ENCODE data around the gene TADA3.

Gene TADA3

GRCh38 chr3:9785602-9786001, 6.7 kb downstream of the TADA3 start:
- no peak for DNase-seq (ENCODE audit: low read depth)
- no peak overlapping the region for H3K4me3 ChIP-seq (ENCODE audit: low read depth, low read length)
- TF ChIP-seq, protein P1, sequence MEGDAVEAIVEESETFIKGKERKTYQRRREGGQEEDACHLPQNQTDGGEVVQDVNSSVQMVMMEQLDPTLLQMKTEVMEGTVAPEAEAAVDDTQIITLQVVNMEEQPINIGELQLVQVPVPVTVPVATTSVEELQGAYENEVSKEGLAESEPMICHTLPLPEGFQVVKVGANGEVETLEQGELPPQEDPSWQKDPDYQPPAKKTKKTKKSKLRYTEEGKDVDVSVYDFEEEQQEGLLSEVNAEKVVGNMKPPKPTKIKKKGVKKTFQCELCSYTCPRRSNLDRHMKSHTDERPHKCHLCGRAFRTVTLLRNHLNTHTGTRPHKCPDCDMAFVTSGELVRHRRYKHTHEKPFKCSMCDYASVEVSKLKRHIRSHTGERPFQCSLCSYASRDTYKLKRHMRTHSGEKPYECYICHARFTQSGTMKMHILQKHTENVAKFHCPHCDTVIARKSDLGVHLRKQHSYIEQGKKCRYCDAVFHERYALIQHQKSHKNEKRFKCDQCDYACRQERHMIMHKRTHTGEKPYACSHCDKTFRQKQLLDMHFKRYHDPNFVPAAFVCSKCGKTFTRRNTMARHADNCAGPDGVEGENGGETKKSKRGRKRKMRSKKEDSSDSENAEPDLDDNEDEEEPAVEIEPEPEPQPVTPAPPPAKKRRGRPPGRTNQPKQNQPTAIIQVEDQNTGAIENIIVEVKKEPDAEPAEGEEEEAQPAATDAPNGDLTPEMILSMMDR (IDR thresholded peaks at IDR 0.05; ENCODE audit: insufficient read depth, low read depth, low read length, missing control alignments): no peak

GRCh38 chr3:9784965-9785364, 7.3 kb downstream of the TADA3 start:
- TF ChIP-seq, protein P1 (IDR thresholded peaks at IDR 0.05; ENCODE audit: insufficient read depth, low read depth, low read length, missing control alignments): no peak
- H3K4me3 ChIP-seq (ENCODE audit: low read depth, low read length): no peak overlapping the region
- no peak for DNase-seq (ENCODE audit: low read depth)

DNA sequence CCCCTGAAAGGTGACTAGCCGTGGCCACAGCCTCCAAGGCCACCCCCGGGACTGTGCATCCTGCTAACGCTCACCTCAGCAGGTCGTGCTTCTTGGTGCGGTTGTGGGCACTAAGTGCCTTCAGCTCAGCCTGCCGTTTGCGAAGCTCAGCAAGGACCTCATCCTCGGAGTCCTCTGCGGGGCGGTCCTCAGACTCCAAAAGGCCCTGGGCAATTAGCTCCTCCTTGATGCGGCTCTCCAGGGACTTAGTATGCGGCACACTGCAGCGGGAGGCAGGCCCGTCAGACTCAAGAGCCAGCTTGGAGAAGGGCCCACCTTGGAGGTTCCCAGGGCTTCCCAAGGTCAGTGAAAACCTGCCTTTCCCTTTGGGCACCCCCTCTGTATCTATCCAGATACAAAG, 8.3 kb downstream of the TADA3 start:
- TF ChIP-seq, protein P1 (IDR thresholded peaks at IDR 0.05; ENCODE audit: insufficient read depth, low read depth, low read length, missing control alignments): no peak
- H3K4me3 ChIP-seq (ENCODE audit: low read depth, low read length): no peak overlapping the region
- DNase-seq (ENCODE audit: low read depth): no peak

DNA sequence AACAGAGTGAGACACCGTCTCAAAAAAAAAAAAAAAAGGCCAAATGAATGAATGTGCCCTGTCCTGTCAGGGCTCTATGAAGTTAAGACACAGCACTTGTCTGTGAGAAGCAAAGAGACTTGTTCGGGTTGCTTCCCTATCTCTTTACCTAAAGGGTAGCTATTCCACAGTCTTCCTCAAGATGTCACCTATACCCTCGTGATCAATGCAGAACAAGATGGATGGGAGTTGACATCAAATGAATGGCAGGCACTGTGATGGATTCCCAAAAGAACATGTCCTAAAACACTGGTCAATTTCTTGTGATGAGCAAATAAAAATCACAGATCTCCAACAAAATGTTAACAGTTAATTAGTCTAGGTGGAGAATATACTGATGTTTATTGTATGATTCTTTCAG, 9.5 kb downstream of the TADA3 start:
- no peak for DNase-seq (ENCODE audit: low read depth)
- no peak overlapping the region for H3K4me3 ChIP-seq (ENCODE audit: low read depth, low read length)
- TF ChIP-seq, protein P1 (IDR thresholded peaks at IDR 0.05; ENCODE audit: insufficient read depth, low read depth, low read length, missing control alignments): peak; percentile 14

- no peak overlapping the region for H3K4me3 ChIP-seq (ENCODE audit: low read depth, low read length)
- DNase-seq (ENCODE audit: low read depth): no peak
- TF ChIP-seq, protein P1 (IDR thresholded peaks at IDR 0.05; ENCODE audit: insufficient read depth, low read depth, low read length, missing control alignments): no peak
These were observed 10.2 kb downstream of the TADA3 start for GRCh38 chr3:9781978-9782603.

DNA sequence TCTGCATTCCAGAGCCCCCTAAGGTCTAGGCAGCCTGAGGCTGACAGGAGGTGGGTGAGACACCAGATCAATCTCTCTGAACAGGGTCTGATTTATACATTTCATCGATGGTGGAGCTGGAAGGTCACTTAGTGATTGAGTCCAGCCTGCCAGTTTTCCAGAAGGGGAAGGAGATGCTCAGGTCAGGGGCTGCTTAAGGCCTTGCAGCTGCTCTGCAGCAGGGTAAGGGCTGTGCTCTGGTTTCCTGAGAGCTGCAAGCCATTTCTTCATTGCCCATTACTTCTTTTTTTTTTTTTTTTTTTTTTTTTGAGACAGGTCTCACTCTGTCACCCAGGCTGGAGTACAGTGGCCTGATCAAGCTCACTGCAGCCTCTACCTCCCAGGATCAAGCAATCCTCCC, 10.7 kb downstream of the TADA3 start:
- TF ChIP-seq, protein P1 (IDR thresholded peaks at IDR 0.05; ENCODE audit: insufficient read depth, low read depth, low read length, missing control alignments): no peak
- no peak for DNase-seq (ENCODE audit: low read depth)
- H3K4me3 ChIP-seq (ENCODE audit: low read depth, low read length): no peak overlapping the region

DNA sequence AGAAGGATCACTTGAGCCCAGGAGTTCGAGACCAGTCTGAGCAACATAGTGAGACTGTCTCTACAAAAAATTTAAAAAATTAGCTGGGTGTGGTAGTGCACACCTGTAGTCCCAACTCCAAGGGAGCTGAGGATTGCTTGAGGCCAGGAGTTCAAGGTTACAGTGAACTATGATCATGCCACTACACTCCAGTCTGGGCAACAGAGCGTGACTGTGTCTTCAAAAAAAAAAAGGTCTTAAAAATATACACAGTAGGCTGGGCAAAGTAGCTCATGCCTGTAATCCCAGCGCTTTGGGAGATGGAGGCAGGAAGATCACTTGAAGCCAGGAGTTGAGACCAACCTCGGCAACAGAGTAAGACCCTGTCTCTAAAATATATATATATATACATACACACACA, 11.4 kb downstream of the TADA3 start:
- no peak for DNase-seq (ENCODE audit: low read depth)
- H3K4me3 ChIP-seq (ENCODE audit: low read depth, low read length): no peak overlapping the region
- TF ChIP-seq, protein P1 (IDR thresholded peaks at IDR 0.05; ENCODE audit: insufficient read depth, low read depth, low read length, missing control alignments): no peak

All from GM12865 (cell line).